Epidermal melanocyte (primary cell): Measurements from ENCODE around the gene ERI3.
A peak's percentile ranks its signal among the peaks of the same experiment; 100 is the strongest.

Experiments
- DNase-seq: peaks from one replicate; pipeline ENCODE4 v3.0.0; 2011; ENCODE audit warnings: low spot score; ENCODE audit not compliant: insufficient read length

Gene ERI3

DNA sequence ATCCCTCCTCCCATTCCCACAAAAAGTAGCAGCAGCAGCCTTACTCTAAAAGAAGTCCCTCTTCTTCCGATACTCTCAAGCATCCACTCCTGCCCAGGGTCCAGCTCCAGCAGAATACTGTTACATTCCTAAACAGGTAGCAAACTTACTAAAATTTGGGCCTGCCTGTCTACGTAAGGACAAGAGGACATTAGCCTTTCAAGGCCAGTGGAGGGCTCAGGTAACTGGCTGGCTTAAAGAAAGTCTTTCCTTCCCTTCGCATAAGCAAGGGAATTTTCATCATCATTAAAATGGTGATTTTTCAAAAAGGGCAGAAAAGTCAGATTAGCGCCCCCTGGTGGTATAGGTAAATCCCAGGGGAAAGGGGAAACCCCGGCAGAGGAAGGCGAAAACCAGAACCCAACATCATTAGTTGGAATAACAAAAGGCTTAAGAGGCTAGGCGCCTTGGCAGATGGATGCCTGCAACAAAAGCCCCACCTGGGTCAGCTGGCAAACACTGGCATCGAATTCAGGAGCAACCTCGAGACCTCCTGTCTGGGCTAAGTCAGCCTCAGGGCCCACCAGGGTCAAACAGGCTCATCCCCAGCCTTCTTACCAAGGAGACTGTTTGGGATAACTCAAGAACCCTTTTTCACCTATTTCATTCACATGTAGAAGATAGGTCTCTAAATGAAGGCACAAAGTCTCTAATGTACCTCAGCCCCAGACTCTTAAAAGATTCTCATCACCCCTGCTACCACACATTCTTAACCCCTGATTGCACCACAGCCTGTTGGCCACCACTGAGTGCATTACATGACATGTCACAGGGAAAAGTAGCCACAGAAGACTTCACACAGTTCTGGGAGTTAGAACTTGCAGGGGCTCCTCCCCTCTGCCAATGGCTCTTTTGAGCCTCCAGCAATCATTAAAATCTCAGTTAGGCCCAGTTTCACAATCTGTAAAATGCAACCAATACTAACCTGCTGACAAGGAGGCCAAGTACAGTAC, 36.7 kb downstream of the ERI3 start:
- peak; percentile 74 for DNase-seq

DNA sequence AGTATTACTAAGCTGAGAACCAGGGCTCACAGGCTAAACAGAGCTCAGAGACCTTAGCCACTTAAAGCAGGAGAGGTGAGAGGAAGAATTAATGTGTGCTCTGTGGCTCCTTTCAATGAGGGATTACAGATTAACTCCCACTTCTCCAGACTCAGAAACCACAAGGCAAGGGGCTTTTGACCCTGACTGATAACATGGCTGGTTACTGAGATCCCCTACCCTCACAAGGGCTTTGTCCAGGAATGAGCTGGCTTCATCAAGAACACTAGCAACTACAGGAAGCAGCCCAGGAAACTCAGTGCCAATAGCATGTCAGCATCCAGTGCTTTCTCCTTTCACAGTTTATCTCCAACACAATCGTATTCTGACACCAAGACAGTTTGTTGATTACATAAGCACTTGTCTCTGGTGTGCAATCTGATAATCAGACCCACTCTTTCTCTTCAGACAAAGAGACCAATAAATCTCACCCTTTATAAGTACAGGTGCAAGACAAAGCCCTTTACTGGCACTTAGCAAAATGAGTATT, 38.8 kb downstream of the ERI3 start:
- DNase-seq, result no peak

DNA sequence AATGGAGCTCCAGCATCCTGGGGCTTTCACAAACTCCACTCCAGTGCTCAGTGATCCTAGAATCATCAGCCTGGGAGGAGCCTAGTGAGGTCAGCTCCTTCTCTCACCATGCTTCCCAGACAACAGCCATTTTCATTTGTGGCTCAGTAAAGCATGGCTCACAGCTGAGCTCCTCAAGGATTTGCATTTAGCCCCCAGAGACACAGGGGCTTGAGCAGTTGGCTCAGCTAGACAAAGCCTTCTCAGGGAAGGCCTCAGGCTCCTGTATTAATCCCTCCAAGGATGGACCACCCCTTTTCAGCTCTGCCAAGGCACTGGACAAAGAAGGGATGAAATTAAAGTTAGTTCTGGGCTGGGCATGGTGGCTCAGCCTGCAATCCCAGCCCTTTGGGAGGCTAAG, 39.5 kb downstream of the ERI3 start:
- no peak for DNase-seq

DNA sequence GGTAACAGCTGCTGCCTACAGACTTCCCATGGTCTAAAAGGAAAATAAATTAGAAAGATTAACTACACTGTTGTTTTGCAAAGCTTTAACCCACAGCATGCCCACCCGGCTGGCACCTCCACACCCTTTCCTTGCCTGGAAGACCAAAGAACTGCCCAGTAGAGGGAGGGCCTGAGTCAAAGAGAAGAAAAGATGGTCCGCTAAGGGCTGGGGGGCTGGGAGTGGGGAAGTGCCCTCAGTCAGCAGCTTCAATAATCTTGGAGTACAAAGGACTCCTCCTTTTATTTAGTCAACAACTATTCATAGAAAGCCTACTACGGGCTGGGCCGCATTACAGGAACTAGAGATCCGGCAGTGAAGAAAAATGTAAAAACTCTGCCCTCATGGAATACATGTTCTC, 40.6 kb downstream of the ERI3 start:
- DNase-seq, result no peak

DNA sequence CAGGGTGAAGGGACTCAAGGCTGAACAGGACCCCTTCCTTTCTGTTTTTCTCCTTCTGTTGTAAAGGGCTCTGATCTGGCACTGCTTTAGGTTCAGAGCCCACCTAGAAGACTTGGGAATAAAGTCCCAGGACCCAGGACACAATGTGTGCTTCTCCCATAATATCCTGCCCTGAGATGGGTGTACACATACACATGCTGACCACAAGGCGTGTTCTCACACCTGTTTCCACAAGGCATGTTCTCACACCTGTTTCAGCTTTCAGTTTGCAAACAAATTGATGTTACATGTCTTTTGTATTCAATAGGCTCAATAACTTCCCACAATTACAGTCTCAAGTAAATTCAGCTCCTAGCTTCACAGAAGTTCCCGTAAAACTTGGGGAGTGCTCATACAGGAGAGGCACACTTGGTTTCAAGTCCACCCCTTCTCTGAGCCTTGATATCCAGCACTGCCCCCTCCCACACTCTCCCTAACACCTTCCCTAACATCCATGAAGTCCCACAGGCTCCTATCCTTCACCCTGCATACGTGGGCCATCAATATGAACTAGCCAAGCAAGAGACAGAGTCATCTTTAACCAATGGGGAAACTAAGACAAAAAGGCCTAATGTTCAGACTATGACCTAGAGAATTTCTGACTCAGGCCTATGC, 41.7 kb downstream of the ERI3 start:
- DNase-seq, result no peak

DNA sequence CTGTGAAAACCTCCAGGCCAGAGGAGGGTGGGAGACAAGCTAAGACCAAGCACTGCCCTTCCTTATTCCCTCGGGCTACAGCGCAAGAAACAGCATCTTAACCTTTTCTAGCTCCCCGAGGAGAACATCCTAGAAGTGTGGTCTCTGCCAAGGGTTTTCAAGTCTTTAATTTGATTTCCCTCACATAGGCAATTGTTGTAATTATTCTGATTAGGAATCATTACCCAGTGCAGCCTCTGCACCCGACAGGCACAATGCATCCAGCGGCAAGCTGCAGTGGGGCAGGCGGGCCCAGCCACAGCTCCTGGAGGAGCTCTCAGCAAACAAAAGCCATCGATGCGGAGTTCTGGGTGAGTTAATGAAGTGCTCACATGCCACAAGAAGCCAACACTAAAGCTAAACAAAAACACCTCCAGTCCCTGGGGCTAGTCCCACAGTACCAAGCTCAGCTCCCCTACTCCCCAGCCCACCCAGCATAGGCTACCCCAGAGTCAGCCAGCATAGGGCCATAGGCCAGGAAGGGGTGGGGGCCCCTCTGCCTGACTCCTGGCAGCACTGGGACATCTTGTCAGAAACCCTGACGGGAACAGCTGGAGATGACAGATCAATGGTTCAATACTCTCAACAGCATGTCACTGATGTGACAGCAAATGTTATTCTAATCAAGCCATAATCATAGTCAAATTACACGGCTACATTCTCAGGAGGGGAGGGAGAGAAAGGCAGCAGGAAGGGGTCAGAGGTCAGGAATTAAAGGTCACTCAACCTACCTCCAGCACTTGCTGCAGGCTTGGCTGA, 42.5 kb downstream of the ERI3 start:
- no peak for DNase-seq

DNA sequence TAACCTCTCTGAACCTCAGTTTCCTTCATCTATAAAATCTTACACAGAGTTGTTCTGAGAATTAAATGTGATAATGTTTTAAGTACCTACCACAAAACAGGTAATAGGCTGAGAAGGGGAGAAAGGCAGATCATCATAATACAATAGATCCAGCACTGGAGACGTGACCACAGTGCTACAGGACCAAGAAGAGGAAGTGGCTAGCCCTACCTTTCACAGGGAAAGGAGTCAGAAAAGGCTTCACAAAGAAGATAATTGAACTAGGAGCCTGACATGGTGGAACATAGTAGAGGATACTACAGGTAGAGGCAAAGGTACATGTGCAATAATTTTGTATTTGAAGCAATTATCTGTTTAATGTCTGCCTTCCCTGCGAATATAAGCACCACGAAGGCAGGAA, 45.1 kb downstream of the ERI3 start:
- no peak for DNase-seq

DNA sequence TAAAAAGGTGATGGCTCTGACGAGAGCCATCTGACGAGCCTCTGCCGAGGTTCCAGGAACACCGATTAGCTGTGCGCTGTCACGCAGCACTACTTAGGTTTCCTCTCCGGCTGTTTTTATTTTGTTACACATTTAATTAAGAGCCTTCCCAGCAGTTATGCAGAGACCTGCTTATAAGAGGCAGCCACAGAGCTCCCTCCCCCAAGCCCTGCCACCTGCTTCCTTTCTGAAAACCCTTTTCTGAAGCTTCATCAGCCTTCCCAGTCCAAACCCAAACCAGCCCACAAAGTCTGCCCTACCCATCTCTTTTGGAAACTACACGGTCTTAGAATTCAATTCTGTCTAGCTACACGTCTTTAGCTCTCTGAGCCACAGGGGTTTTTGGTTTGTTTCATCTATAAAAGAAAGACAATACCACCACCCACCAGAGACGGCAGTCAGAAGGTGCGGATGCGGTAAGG, 49.1 kb downstream of the ERI3 start:
- DNase-seq, result no peak

DNA sequence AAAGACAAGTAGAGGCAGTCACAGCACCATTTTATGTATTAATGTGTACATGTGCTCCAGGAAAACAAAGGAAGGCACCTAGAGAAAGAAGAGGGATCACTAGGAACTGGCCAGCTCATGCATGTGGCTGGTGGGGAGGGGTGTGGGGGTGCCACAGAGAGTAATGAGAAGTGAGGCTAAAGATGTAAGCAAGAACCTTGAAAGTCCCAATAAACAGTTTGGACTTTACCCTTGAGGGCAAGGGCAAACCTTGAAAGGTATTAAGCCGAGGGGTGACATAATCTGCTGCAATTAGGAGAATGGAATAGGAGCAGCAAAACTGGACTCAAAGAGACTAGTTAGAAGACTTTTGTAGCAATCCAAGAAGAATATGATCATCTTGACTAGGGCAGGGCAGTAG, 51.5 kb downstream of the ERI3 start:
- DNase-seq, result no peak

DNA sequence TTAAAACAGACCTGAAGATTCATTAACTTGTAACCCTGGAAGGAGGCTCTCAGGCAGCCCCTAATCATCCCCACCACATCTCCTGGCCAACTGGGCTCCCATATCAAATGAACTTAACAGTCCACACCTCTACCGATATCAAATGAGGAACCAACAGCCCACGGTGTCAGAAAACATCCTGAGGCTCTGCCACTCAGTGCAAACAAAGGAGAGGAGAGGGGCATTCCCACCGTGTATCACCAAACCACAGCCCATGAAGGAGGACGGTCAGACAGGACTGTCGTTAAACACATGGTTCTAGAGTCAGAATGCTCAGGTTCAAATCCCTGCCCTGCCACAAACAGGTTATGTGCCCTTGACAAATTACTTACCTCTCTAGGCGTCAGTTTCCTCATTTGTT, 52.5 kb downstream of the ERI3 start:
- DNase-seq, result no peak

DNA sequence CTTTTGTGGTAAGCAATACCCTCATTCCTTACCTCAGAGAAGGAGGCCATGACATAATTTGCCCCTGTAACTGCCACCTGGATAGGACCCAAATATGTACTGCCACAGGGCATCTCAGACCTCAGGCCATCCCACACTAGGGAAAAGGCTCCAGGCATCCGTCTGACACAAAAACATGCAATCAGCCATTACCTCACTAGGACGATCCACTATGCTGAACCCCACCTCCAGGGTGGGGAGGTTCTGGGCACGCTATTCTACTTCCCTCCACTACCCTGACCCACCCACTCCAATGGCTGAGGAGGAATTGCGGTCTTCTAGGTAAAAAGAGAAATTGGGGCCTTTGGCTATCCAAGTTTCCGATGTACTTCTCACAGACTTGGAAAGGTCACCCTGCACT, 53.6 kb downstream of the ERI3 start:
- DNase-seq, result no peak

DNA sequence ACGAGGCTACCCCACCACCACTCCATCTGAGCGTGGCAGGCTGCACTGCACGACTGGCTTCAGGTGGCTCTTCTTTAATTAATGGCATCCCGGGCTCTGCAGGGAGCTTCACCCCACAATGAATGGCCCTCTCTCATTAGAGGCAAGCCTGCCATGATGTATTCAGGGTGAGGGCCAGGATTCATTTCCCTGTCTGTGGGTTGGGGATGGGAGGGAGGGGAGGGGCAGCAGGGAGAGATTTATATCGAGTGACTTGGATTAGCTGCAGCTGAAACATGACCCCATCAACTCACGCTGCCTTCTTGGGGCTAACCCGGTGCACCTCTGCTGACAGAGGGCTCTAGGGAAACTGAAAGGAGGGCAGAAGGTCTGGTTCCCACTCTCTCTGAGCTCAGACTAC, 54.2 kb downstream of the ERI3 start:
- no peak for DNase-seq

DNA sequence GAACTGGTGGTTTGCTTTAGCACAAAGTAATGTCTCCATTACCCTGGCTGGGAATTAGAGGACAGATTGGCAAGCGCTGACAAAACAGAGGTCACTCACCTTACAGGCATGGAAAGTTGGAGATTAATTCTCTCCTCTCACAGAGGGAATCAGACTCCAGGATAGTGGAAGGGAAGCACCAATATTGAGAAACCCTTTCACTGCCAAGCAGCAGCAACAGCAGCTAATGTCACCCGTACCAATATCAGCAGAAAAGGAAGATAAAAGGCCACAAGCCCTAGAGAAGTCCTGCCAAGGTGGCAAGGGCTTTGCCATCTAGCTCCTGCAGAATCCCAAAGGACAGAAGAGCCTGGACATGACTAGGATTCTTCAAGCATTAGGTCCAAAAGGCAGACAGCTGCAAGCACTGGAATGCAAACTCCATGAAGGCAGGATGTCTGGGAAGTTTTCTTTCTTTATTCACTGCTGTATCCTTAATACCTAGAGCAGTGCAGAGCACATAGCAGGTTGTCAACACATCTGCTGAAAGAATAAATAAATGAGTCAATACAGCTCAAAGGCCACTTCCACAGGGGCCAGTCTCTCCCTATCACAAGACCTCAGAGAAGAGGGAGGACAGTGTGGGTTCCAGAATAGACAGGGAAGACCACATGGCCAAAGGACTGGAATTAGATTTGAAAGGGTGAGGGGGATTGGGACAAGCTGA, 57.2 kb downstream of the ERI3 start:
- no peak for DNase-seq

DNA sequence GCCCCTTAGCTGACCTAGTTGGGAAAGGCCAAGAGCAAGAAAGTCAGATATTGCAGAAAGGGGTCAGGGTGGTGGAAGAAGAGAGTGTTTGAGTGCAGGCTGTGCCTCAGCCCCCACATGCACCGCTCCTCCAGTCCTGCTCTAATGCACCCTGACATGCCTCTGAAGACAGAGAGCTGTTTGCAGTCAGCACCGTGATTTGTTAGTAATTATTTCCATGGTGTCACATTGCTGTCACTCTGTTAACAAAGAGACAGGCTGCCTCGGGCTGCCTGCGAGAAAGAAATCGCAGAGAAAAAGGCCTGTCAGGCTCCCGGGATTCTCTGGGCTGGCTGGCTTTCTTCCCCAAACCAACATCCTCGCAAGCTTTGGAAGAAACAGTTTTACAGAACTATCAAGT, 58.3 kb downstream of the ERI3 start:
- DNase-seq, result no peak

DNA sequence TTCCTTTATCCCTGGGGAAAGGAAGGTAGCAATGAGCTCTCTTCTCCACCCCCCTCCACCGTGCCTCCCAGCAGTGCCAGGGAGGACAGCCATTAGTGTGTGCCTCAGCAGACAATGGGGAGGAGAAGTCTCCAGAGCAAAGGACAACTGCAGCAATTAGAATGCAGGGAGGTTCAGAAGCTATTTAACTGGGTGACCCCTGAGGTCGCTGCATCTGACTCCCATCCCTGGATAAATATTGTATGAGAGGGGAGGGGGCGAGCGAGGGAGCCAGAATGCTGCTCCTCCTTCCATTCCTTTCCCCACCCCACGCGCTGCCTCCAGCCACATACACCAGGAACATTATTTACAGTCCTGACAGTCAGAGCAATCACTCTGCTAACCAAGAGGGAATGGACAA, 59.0 kb downstream of the ERI3 start:
- no peak for DNase-seq

DNA sequence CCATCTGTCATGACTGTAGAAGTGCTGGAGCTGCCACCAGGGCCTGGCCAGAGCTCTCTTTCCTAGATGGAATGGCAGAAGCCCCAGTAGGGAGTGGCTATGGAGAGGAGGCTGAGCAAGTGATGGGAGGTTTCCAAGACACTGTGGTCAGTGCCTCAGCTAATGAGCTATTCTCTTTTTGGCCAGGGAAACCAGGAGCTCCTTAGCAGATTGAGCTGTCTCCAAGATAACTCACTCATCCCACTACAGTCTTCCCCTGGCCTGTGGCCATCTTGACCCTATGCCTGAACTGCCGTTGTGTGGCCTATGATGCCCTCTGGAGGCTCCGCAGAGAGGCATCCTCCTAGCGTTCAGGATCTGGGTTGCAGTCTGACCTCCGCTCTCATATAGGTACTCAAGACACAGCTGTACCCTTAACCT, 60.5 kb downstream of the ERI3 start:
- DNase-seq, result no peak

DNA sequence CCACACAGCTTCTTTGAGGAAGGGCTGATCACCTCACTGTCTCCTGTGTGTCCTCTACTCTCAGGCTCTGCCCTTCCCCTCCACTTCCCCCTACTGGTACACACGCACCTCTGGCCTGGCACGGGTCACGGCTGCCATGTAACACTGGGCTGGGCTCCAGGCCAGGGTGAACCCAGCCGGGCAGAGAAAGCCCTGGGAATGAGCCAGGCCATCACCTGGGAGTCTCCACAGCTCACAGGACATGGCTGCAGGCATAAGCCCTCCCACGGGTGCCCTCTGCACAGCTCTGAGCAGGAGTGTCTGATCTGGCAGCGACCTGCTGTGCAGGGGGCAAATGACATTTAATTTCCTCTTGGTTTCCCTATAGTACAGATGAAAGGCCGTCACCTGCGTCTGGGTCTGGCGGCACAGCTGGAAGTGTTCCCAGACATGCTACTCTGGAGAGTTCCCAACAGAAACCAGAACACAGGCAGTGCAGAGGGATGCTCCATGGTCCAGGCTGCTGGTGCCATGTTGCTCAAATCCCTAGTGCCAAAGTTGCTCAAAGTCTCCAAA, 61.2 kb downstream of the ERI3 start:
- no peak for DNase-seq

DNA sequence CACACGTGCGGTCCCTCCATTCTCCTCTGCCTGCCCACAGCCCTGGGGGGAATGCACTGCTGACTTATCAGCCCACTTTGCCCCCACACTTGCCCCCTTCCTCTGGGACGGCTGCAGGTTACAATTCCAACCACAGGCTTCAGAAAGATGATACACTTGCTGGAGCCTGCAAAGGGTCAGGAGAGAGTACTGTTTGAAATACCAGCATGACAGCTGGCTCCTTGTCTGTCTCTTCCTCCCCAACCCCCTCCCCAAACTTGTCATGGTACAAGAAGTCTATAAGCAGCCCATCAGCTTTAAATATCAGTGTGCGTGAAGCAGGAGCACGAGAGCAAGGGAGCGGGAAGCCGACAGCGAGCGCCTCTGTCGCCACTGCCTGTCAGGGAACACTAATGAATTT, 62.4 kb downstream of the ERI3 start:
- no peak for DNase-seq

DNA sequence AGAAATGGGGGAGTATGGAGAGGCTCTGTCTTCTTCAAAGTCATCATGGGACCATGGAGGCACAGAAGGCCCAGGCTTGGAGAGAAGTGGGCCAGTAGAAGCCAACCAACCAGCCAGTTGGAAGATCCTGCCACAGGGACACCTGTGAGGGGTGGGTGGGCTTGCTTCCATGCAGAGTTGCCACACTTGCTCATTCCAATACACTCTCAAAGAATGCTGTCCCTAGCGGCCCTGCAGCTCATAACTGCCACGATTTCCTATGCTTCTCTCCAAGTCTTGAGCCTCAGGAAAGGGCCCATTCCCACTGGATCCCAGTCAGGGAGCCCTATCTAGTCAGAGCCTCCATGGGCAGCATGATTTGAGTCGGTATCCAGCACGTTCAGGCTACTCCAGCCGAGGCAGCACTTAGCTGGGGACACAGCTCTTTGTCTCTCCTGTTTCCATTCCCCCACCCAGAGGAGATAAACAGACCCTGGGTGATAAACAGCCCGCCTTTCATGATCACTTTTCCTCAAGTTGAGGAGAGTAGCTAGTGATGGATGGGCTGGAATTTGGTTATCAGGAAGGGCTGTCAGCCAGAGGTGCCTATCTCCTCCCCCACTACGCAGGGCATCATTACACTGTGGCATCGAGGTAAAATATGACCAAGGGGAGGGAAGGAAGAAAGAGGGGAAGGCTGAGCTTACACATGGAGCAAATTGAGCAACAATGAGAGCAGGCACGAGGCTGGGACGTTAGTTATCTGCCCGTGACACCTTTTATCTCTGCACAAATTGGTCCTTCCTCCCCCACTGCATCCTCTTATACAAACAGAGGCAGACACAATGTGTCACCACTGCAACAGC, 64.6 kb downstream of the ERI3 start:
- no peak for DNase-seq

DNA sequence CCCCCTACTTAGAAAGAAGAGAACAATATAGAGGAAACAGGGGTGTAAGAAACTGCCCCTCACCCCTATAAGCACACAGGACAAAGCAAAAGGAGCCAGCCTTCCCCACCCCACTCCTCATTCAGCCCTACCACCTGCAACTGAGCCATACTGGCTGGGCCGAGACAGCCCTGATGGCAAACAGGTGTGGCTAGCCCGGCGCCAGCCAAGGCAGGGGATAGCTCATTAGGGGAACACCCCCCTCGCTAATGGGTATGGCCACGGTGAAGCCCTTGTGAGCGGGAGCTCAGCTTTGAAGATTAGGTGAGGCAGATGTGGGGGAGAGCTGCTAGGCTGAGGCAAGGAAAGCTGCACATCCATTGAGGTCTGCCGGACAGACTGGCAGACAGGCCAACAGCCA, 65.5 kb downstream of the ERI3 start:
- no peak for DNase-seq
